HG03565 (cell line): ENCODE measurements around the gene IFITM5.

ENCODE experiments used
- ATAC-seq: cut with Tn5 transposase; IDR thresholded peaks from one replicate; pipeline ENCODE4 v1.9.1; 2021; ENCODE audit warnings: mild to moderate bottlenecking, moderate library complexity; ENCODE audit not compliant: unreplicated experiment

The IFITM5 gene

DNA sequence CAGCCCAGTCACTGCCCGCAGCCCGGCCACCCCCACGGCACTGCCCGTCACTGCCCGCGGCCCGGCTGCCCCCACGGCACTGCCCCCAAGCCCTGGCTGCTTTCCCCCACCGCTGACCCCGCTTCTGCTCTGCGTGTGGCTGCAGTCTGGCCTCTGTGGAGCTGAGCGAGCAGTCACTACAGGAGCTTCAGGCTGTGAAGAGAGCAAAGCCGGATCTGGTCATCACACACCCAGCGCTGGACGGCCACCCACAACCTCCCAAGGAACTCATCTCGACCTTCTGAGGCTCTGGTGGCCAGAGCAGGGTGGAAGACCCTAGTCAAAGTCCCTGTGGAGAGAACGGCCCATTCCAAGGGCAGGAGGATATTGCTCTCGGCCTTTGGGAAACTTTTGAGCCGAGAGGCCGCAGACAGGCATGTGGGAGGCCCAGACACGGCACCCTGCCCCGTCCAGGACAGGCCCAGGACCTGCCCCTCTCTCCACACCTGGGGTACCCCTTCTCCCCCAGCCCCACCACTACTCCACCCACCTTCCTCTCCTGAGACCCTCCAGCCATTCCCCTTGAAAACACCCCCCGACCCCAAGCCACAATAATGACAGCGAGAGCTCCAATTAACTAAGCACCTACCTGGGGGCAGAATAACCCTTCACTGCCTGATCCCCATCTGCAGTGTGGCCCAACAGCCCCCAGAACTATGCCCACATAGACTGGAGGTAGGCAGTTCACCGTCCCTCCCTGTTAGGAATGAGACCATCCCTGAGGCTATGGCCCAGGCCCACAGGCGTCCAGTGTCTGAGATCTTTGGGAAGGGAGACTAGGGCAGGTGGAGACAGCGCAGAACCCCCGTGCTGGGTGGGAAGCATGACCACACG is 14.1 kb downstream of the IFITM5 start:
- no peak for ATAC-seq

DNA sequence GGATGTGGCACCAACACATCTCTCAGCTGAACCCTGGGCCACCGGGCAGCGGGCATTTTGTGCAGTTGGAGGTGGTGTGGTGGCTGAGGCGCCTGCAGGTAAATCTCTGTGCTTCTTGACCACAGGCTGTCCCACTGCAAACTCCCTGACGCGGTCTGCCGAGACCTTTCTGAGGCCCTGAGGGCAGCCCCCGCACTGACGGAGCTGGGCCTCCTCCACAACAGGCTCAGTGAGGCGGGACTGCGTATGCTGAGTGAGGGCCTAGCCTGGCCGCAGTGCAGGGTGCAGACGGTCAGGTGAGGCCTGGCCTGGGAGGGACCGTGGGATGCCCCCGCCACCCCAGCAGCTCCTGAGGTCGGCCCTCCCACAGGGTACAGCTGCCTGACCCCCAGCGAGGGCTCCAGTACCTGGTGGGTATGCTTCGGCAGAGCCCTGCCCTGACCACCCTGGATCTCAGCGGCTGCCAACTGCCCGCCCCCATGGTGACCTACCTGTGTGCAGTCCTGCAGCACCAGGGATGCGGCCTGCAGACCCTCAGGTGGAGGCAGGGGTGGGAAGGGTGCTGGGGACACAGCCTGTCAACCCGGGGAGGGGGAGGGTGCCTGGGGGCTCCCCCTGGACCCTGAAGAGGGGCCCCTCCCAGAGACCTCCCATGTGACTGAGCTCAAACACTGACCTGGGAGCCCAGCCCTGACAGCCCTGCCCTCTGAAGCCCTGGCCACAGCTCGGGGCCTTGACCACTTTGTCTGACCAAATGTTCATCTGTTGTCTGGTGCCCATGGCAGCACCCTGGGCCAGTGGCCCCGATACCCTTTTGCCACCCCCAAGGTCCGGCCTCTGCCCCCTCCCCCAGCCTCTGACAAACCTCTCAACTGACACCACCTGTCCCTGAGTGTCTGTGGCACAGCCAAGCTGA is 15.0 kb downstream of the IFITM5 start:
- no peak for ATAC-seq

DNA sequence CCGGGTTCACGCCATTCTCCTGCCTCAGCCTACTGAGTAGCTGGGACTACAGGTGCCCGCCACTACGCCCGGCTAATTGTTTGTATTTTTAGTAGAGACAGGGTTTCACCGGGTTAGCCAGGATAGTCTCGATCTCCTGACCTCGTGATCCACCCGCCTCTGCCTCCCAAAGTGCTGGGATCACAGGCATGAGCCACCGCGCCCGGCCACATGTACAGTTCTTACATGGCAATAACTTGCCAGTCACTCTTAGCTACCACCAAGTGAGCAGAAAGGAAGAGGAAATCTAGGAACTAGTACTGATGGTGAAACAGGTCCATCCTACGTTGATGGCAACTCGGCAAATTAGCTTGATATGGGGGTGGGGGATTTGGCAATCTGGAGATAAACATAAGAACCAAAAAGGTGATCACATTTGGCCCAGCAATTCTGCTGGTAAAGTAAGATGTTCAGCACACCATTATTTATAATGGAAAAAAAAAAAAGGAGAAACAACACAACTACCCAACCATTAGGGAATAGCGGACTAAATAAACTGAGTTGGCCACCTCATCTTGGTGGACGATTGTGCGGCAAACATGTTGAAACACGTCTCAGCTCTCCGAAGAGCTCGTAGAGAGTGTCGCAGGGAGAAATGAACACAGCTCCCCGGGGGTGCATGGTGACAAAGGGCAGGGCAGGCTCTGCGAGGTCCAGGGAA is 15.8 kb downstream of the IFITM5 start:
- no peak for ATAC-seq

DNA sequence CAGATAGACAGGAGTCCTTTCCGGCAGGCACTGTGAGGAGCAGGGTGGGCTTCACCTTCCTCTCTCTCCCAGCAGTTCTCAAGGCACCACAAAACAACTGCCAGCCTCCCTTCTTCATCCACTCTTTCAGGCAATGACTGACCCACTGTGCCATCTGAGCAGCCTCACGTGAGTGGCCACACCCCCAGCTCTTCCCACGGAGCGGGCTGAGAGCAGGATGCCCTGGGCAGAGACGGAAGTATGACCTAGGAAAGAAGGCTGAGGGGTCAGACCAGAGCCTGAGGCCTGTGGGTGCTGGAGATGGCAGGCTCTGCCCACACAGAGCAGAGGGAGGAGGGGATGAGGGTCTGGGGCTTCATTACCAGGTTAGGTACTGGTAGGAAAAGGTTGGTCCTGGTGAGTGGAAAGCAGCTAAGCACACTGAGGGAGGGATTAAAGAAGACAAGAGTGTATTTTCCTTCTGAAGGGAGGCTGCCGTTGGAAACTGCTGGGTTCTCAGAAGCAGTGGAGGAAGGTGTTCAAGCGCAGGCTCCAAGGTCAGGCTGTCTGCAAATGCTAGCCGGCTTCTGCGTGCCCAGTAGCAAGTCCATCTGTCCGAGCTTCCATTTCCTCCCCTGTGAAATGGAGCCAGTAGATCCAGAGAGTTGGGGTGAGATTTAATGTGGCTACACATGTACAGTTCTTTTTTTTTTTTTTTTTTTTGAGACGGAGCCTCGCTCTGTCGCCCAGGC is 16.5 kb downstream of the IFITM5 start:
- no peak for ATAC-seq

DNA sequence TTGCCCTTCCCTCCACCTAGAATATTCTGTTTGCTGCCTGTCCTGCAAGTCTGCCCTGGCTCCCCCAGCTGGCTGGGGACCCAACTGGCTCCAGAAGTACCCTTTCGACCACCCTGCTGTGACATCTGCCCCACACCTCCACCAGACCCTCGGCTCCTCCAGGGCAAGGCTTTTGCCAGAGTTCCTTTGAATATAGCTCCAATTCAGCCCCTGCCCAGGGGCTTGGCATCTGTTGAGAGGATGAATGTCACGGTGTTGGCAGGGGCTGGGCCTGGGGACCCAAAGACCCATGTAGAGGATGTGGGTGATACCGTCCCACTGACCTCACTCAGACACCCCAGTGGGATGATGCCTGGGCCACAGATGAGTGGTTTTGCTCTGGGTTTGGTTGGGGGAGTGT is 17.2 kb downstream of the IFITM5 start:
- no peak for ATAC-seq

DNA sequence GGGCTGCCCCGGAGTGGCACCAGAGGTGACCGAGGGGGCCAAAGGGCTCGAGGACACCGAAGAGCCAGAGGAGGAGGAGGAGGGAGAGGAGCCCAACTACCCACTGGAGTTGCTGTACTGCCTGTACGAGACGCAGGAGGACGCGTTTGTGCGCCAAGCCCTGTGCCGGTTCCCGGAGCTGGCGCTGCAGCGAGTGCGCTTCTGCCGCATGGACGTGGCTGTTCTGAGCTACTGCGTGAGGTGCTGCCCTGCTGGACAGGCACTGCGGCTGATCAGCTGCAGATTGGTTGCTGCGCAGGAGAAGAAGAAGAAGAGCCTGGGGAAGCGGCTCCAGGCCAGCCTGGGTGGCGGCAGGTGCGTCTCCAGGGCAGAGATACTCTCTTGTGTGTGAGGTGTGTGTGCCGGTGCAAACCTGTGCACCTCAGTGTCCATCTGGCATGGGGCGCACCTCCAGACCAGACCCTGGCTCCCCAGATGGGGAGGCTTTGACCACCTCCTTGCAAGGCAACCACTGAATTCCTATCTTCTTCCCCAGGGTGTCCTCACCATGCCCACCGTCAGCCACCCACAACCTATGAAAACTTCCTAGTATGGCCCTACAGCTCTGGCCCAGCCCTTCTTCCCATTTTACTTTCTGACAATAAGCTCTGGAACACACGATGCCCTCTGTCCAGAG is 17.7 kb downstream of the IFITM5 start:
- no peak for ATAC-seq

DNA sequence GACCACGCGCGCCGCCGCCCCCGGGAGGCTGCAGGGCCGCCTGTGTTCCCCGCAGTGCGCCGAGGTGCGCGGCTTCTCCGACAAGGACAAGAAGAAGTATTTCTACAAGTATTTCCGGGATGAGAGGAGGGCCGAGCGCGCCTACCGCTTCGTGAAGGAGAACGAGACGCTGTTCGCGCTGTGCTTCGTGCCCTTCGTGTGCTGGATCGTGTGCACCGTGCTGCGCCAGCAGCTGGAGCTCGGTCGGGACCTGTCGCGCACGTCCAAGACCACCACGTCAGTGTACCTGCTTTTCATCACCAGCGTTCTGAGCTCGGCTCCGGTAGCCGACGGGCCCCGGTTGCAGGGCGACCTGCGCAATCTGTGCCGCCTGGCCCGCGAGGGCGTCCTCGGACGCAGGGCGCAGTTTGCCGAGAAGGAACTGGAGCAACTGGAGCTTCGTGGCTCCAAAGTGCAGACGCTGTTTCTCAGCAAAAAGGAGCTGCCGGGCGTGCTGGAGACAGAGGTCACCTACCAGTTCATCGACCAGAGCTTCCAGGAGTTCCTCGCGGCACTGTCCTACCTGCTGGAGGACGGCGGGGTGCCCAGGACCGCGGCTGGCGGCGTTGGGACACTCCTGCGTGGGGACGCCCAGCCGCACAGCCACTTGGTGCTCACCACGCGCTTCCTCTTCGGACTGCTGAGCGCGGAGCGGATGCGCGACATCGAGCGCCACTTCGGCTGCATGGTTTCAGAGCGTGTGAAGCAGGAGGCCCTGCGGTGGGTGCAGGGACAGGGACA is 18.4 kb downstream of the IFITM5 start:
- no peak for ATAC-seq

DNA sequence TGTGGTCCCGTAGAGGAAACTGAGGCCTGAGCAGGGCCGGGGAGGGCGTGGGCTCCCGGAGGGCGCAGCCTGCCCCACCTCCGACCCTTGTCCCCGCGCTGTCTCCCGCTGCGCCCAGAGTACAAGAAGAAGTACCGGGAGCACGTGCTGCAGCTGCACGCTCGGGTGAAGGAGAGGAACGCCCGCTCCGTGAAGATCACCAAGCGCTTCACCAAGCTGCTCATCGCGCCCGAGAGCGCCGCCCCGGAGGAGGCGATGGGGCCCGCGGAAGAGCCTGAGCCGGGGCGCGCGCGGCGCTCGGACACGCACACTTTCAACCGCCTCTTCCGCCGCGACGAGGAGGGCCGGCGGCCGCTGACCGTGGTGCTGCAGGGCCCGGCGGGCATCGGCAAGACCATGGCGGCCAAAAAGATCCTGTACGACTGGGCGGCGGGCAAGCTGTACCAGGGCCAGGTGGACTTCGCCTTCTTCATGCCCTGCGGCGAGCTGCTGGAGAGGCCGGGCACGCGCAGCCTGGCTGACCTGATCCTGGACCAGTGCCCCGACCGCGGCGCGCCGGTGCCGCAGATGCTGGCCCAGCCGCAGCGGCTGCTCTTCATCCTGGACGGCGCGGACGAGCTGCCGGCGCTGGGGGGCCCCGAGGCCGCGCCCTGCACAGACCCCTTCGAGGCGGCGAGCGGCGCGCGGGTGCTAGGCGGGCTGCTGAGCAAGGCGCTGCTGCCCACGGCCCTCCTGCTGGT is 19.2 kb downstream of the IFITM5 start:
- ATAC-seq: no peak

DNA sequence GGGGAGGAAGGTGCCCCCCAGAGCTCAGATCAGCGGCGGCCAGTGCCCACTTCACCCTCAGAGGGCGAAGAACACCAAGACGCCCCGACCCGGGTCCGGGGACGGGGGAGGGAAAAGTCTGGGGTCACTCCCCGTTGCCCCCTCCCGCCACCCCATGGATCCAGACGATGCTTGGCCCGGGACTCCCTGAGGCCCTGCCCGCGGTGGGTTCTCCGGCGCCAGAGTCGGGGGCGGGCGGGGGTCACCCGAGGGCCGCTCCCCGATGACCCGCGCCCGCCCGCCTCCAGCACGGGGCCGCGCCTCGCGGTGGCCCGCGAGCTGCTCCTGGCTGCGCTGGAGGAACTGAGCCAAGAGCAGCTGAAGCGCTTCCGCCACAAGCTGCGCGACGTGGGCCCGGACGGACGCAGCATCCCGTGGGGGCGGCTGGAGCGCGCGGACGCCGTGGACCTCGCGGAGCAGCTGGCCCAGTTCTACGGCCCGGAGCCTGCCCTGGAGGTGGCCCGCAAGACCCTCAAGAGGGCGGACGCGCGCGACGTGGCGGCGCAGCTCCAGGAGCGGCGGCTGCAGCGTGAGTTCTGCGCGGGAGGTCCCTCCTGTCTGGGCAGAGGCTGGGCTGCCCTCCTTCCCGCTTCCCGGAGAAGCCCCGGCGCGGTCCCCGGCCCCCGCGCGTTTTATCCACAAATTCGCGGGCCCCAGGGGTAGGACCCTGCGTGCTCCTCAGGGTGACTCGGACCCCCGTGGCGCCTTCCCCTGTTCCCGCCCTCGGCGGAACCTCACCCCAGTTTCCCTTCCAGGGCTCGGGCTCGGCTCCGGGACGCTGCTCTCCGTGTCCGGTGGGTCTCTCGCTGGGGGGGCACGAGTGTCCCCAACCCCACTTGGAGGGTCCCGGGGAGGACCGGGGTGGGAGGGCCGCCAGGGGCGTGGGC is 20.0 kb downstream of the IFITM5 start:
- ATAC-seq: no peak

DNA sequence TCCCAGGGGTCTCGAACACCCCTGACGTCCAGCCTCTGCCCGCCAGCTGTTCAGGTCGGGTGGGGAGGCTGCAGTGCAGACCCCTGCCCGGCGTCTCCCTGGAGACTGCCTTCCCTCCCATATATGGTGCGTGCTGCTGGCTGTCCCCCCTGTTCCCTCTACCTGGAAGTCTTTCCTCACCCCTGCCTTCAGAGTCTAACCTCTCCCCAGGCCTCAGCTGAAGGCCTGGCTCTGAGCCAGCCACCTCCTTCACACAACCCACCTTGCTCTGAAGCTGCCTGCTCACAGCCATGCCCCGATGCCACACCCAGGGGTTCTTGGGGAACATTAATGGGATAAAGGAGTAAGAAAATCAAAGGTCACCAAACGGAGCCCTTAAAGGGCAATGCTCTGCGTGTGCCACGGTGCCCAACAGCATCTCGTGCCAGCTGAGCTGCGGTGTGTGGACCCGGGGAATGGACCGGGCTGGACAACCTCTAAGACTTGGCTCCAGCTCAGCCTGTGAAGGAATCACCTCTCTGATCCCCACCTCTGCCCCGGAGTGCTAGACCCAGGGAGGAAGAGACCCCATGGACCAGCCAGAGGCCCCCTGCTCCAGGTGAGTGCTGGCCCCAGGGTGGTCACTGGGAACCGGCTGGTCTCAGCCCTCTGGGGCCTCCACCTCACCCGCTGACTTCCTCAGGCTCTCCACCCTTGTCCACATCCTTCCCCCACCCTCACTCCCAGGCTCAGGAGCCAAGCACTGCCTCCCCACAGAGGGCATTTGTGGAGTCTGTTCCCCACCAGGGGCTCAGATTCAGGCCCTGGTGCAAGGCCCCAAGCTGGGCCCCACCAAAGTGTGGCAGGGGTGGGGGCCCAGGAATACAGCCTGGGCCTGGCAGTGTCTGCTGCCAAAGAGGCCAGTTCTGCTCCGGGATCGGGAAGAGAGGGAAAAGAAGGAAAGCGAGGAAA is 21.1 kb downstream of the IFITM5 start, which contains the start of gene NLRP6:
NLRP6 (plus strand) TSS at position 407 of the 951 bp plus-strand sequence; CDS start at position 570, 163 bp downstream.
- ATAC-seq: no peak

DNA sequence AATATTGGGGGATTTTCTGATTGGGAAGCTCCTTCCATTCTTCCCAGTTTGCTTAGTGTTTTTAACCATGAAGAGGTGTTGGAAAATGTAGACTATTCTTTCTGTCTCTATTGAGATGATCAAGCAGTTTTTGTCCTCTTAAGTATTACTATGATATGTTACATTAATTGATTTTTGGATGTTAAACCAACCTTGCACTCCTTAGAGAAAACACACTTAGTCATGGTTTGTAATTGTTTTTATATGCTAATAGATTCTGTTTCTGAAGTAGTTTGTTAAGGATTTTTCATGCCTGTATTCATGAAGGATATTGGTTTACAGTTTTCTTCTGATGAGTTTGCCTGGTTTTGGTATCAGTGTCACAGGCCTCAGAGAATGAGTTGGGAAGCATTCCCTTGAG is 23.1 kb downstream of the IFITM5 start:
- no peak for ATAC-seq

DNA sequence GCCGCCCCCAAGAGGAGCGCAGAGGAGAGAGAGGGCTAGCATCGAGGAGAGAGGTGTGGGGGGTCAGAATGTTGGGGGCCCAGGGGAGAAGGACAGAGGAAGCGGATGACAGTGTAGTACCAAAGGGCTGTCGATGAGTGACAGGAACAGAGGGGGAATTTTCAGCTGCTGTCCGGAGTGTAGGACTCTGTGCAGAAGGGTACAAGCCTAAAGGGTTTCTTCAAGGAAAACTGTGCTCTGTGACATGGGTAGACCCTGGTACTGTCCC is 26.5 kb downstream of the IFITM5 start:
- ATAC-seq: no peak

DNA sequence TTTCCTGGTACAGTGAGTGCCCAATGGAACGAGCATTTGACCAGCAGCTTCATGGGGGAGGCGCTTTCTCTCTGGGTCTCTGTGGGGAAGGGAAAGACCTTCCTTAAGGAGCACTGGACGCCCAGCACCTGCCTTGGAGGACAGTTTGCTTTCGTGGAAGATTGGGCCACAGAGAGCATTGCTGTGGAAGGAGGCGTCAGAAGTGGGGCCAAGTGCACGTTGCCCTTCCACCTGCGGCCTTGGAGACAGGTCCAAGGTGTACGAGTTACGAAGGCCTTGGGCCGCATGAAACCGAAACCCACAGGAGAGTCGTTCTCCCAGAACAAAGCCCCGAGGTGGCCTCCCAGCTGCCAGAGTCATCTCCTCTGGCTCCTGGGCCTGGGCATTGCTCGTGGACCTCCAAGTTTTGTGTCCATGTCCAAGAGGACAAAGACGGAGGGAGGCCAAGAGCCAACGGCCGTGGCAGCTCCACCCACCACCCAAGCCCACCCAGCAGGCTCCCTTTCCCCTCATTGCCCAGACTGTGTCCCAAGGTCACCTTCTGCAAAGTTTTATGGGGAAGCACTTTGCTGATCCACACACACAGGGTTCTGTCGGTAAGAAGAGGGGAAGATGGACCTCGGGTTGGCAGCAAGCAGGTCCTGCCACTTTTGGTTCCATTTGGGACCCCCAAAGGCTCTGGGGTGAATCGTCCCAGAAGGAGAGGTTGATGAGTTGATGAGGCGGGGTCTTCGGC is 27.0 kb downstream of the IFITM5 start:
- ATAC-seq: no peak

DNA sequence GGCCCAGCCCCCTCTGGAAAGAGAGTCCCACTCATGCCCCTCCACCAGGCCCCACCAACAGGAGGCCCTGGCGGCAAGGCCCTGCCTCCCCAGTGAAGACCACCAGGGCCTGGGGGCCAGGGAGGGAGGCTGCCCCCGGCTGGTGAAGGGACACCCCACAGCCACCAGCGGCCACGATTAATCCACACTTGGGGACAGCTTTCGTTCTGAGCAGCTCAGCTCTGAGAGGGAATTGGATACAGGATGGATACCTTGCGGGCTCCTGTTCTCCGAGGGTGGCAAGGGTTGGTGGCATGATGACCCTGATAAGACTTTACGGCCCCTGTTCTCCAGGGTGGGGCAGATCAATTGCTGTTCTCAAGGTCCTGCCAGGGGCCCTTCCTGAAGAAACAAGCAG is 28.0 kb downstream of the IFITM5 start:
- no peak for ATAC-seq

DNA sequence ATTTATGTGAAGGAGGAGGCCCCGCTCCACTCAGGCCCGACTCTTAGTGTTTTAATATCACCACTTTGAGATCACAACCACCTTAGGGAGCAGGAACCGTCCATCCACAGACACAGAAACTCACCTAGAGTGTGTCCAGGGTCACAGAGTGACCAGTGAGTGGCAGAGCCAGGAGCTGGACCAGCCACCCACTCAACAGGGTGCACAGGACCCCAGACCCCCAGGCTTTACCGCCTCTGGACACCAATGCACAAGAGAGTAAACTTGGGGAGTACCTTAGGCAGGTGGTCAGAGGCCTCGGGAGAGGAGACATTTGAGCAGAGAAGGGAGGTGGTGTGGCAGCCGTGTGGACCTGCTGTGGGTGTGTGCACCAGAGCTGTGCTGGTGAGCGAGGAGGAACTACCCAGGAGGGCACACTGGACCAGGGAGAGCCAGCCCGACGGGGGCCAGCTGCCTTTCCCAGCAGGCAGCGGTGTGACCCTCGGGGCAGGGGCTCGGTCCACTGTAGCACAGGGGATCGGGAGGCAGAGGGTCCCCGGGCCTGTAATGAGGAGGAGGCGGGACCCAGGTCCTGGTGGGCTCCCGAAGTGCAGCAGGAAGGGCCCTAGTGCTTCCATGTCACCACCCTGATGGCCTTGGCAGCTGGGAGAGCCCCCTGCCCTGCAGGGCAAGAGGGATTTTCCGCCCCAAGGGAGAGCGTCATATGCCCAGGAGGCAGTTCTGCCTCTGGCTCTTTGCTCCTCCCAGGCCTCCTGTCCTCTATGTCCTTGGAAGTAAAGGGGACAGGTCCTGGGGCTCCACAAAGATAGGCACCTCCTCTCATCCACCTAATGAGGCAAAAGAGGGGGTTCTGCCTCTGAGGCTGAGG is 28.6 kb downstream of the IFITM5 start:
- no peak for ATAC-seq
